WTC11 (cell line): ENCODE results near the gene SCNN1B. TPM values are rescaled to one million over a fixed set of nuclear protein-coding genes. Genes with fewer than 3 reads are reported as not detected.

ENCODE experiments used
- ATAC-seq: fragments of 200-7000 bp; cut with Tn5 transposase; 2 replicates; pipeline ENCODE4 v1.10.0; 2021; ENCODE audit warnings: mild to moderate bottlenecking, moderate library complexity
- CTCF ChIA-PET: fragments of 300-600 bp; sonication (Branson Sonifier 250); formaldehyde crosslinking; loops from one replicate; lab custom pipeline; 2021; ENCODE audit warnings: antibody characterized with exemption; lab: Charles Lee
- POLR2A ChIA-PET: fragments of 350-600 bp; sonication (Branson Sonifier 250); formaldehyde crosslinking; loops from one replicate; lab custom pipeline; 2021; ENCODE audit warnings: antibody characterized with exemption; lab: Charles Lee
- DNase-seq: peaks from one replicate; pipeline ENCODE4 v3.0.0; 2021; ENCODE audit warnings: low spot score
- H3K27ac Mint-ChIP-seq: 2 replicates; pipeline ENCODE4 v1.8.0; 2021; ENCODE audit warnings: mixed read lengths
- H3K27me3 Mint-ChIP-seq: 2 replicates; pipeline ENCODE4 v1.8.0; 2021; ENCODE audit warnings: low read depth, mild to moderate bottlenecking, moderate library complexity, mixed read lengths
- H3K36me3 Mint-ChIP-seq: 2 replicates; pipeline ENCODE4 v1.8.0; 2021; ENCODE audit warnings: mixed read lengths
- H3K4me1 Mint-ChIP-seq: 2 replicates; pipeline ENCODE4 v1.8.0; 2022; ENCODE audit warnings: mixed read lengths
- H3K4me3 Mint-ChIP-seq: 2 replicates; pipeline ENCODE4 v1.8.0; 2021; ENCODE audit warnings: mild to moderate bottlenecking, moderate library complexity, mixed read lengths
- H3K9me3 Mint-ChIP-seq: 2 replicates; pipeline ENCODE4 v1.8.0; 2021; ENCODE audit warnings: mixed read lengths
- CREB1 ChIP-seq: sonication (generic); formaldehyde crosslinking; IDR thresholded peaks from 2 replicates; pipeline ENCODE4 v1.8.0; 2023; ENCODE audit warnings: mild to moderate bottlenecking, missing genetic modification reagents
- CREM ChIP-seq: sonication (generic); formaldehyde crosslinking; IDR thresholded peaks from 2 replicates; pipeline ENCODE4 v1.8.1; 2022; ENCODE audit warnings: mild to moderate bottlenecking, missing genetic modification reagents, moderate library complexity
- GTF2I ChIP-seq: fragments of 250-450 bp; sonication (Bioruptor Pico); conservative IDR thresholded peaks from 2 replicates; pipeline ENCODE4 v1.4.0; 2021; ENCODE audit warnings: mild to moderate bottlenecking
- HMGA2 ChIP-seq: fragments of 250-450 bp; sonication (Bioruptor Pico); IDR thresholded peaks from 2 replicates; pipeline ENCODE4 v1.4.0; 2021; ENCODE audit warnings: mild to moderate bottlenecking, moderate library complexity
- NFYB ChIP-seq: sonication (generic); formaldehyde crosslinking; conservative IDR thresholded peaks from 2 replicates; pipeline ENCODE4 v1.8.0; 2022; ENCODE audit warnings: low read depth, missing genetic modification reagents
- NR1H2 ChIP-seq: sonication (generic); formaldehyde crosslinking; IDR thresholded peaks from 2 replicates; pipeline ENCODE4 v1.9.0; 2021; ENCODE audit warnings: mild to moderate bottlenecking, moderate library complexity, missing genetic modification reagents
- OVOL2 ChIP-seq: fragments of 250-450 bp; sonication (Bioruptor Pico); IDR thresholded peaks from 2 replicates; pipeline ENCODE4 v1.9.0; 2021; ENCODE audit warnings: mild to moderate bottlenecking, borderline replicate concordance
- RORB ChIP-seq: fragments of 250-450 bp; sonication (Bioruptor Pico); IDR thresholded peaks from 2 replicates; pipeline ENCODE4 v1.9.0; 2021; ENCODE audit warnings: mild to moderate bottlenecking
- ZNF121 ChIP-seq: sonication (generic); formaldehyde crosslinking; IDR thresholded peaks from 2 replicates; pipeline ENCODE4 v1.8.0; 2023; ENCODE audit warnings: missing genetic modification reagents
- ZNF138 ChIP-seq: sonication (generic); formaldehyde crosslinking; conservative IDR thresholded peaks from 2 replicates; pipeline ENCODE4 v1.8.1; 2022; ENCODE audit warnings: mild to moderate bottlenecking, moderate library complexity, missing genetic modification reagents
- ZNF263 ChIP-seq: sonication (generic); formaldehyde crosslinking; IDR thresholded peaks from 2 replicates; pipeline ENCODE4 v1.8.1; 2022; ENCODE audit warnings: low read depth, mild to moderate bottlenecking, moderate library complexity, missing genetic modification reagents
- ZNF396 ChIP-seq: fragments of 250-450 bp; sonication (Bioruptor Pico); IDR thresholded peaks from 2 replicates; pipeline ENCODE4 v1.8.0; 2021; ENCODE audit warnings: mild to moderate bottlenecking, moderate library complexity, borderline replicate concordance
- total RNA-seq: library from RNA; stranded (reverse); gene quantifications from 3 replicates; pipeline ENCODE4 v1.2.3, GENCODE V29; 2021
- TF ChIP-seq, protein P1 (sequence below): sonication (generic); formaldehyde crosslinking; IDR thresholded peaks from 2 replicates; pipeline ENCODE4 v1.8.1; 2022; ENCODE audit warnings: mild to moderate bottlenecking, missing genetic modification reagents, moderate library complexity, borderline replicate concordance
- TF ChIP-seq, protein P2 (sequence below): fragments of 250-450 bp; sonication (Bioruptor Pico); conservative IDR thresholded peaks from 2 replicates; pipeline ENCODE4 v1.9.0; 2021; ENCODE audit warnings: mild to moderate bottlenecking
- TF ChIP-seq, protein P3 (sequence below): fragments of 250-450 bp; sonication (Bioruptor Pico); IDR thresholded peaks from 2 replicates; pipeline ENCODE4 v2.1.2; 2022; ENCODE audit warnings: mild to moderate bottlenecking, moderate library complexity
- TF ChIP-seq, protein P4 (sequence below): sonication (generic); formaldehyde crosslinking; IDR thresholded peaks from 2 replicates; pipeline ENCODE4 v1.8.1; 2022; ENCODE audit warnings: mild to moderate bottlenecking, moderate library complexity, missing genetic modification reagents
- TF ChIP-seq, protein P5 (sequence below): sonication (generic); formaldehyde crosslinking; conservative IDR thresholded peaks from 2 replicates; pipeline ENCODE4 v1.8.1; 2022; ENCODE audit warnings: mild to moderate bottlenecking, missing genetic modification reagents
- TF ChIP-seq, protein P6 (sequence below): sonication (generic); formaldehyde crosslinking; IDR thresholded peaks from 2 replicates; pipeline ENCODE4 v1.8.0; 2023; ENCODE audit warnings: mild to moderate bottlenecking, missing genetic modification reagents
- TF ChIP-seq, protein P7 (sequence below): sonication (generic); formaldehyde crosslinking; IDR thresholded peaks from 2 replicates; pipeline ENCODE4 v1.8.0; 2022; ENCODE audit warnings: mild to moderate bottlenecking, missing genetic modification reagents
- TF ChIP-seq, protein P8 (sequence below): sonication (generic); formaldehyde crosslinking; IDR thresholded peaks from 2 replicates; pipeline ENCODE4 v1.8.1; 2023; ENCODE audit warnings: mild to moderate bottlenecking, missing genetic modification reagents

Gene SCNN1B
- total RNA-seq, 1 experiment from 2014 or later = 4.8 TPM

DNA sequence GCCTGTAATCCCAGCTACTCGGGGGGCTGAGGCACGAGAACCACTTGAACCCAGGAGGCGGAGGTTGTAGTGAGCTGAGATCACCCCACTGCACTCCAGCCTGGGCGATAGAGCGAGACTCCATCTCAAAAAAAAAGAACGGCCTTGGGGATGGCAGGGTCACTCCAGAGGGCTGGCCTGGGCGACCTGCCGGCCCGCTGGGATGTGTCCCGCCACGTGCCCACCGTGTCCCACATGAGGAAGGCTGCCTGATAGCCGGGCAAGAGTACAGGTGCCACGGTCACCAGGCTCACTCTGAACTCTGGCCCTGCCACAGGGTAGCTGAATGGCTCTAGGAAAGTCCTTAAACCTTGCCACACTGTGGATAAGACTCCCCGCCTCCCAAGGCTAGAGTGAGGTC is 83.3 kb downstream of the SCNN1B start:
- H3K27me3 Mint-ChIP-seq = no peaks in the 10 kb centered on the region
- no peak overlapping the region for H3K4me3 Mint-ChIP-seq
- no peaks in the 10 kb centered on the region for H3K4me1 Mint-ChIP-seq
- TF ChIP-seq ZNF396 (no peak), ZNF121 (no peak), RORB (CRISPR knock-in tag) (no peak), CREB1 (CRISPR knock-in tag) (no peak), ZNF263 (CRISPR knock-in tag) (no peak), HMGA2 (CRISPR knock-in tag) (no peak), GTF2I (CRISPR knock-in tag) (no peak), CREM (CRISPR knock-in tag) (no peak), OVOL2 (CRISPR knock-in tag) (no peak), NFYB (CRISPR knock-in tag) (no peak), NR1H2 (CRISPR knock-in tag) (no peak), ZNF138 (CRISPR knock-in tag) (no peak)
- TF ChIP-seq, protein P1, sequence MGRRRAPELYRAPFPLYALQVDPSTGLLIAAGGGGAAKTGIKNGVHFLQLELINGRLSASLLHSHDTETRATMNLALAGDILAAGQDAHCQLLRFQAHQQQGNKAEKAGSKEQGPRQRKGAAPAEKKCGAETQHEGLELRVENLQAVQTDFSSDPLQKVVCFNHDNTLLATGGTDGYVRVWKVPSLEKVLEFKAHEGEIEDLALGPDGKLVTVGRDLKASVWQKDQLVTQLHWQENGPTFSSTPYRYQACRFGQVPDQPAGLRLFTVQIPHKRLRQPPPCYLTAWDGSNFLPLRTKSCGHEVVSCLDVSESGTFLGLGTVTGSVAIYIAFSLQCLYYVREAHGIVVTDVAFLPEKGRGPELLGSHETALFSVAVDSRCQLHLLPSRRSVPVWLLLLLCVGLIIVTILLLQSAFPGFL (CRISPR knock-in tag) = no peak
- TF ChIP-seq, protein P2, sequence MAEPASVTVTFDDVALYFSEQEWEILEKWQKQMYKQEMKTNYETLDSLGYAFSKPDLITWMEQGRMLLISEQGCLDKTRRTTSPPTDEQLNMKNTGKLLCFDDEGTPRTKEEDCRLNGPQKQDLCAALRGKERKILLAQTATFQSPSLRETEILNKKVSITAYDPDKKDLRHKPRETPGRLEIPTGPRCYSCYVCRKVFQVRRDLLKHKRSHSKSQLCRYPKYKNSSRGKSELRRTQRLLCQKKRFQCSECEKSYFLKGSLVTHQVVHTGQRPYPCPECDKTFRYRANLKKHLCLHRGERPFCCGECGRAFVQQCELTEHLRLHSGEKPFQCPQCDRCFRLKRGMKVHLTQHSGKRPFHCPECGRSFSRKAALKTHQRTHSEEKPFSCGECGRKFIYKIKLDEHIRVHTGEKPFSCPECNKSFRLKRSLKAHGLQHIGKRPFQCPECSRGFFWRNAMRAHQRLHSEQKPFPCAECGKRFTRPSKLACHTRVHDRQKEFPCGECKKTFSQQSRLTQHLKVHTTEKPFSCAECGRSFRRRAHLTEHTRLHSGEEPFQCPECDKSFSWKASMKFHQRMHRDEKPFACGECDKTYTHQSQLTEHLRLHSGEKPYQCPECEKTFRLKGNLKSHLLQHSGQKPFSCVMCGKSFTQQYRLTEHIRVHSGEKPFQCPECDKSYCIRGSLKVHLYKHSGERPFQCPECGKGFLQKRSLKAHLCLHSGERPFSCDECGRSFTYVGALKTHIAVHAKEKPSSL (CRISPR knock-in tag) = no peak
- TF ChIP-seq, protein P3, sequence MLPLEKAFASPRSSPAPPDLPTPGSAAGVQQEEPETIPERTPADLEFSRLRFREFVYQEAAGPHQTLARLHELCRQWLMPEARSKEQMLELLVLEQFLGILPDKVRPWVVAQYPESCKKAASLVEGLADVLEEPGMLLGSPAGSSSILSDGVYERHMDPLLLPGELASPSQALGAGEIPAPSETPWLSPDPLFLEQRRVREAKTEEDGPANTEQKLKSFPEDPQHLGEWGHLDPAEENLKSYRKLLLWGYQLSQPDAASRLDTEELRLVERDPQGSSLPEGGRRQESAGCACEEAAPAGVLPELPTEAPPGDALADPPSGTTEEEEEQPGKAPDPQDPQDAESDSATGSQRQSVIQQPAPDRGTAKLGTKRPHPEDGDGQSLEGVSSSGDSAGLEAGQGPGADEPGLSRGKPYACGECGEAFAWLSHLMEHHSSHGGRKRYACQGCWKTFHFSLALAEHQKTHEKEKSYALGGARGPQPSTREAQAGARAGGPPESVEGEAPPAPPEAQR (CRISPR knock-in tag) = no peak
- TF ChIP-seq, protein P4, sequence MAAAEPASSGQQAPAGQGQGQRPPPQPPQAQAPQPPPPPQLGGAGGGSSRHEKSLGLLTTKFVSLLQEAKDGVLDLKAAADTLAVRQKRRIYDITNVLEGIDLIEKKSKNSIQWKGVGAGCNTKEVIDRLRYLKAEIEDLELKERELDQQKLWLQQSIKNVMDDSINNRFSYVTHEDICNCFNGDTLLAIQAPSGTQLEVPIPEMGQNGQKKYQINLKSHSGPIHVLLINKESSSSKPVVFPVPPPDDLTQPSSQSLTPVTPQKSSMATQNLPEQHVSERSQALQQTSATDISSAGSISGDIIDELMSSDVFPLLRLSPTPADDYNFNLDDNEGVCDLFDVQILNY (CRISPR knock-in tag) = no peak
- TF ChIP-seq, protein P5, sequence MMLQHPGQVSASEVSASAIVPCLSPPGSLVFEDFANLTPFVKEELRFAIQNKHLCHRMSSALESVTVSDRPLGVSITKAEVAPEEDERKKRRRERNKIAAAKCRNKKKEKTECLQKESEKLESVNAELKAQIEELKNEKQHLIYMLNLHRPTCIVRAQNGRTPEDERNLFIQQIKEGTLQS (CRISPR knock-in tag) = no peak
- TF ChIP-seq, protein P6, sequence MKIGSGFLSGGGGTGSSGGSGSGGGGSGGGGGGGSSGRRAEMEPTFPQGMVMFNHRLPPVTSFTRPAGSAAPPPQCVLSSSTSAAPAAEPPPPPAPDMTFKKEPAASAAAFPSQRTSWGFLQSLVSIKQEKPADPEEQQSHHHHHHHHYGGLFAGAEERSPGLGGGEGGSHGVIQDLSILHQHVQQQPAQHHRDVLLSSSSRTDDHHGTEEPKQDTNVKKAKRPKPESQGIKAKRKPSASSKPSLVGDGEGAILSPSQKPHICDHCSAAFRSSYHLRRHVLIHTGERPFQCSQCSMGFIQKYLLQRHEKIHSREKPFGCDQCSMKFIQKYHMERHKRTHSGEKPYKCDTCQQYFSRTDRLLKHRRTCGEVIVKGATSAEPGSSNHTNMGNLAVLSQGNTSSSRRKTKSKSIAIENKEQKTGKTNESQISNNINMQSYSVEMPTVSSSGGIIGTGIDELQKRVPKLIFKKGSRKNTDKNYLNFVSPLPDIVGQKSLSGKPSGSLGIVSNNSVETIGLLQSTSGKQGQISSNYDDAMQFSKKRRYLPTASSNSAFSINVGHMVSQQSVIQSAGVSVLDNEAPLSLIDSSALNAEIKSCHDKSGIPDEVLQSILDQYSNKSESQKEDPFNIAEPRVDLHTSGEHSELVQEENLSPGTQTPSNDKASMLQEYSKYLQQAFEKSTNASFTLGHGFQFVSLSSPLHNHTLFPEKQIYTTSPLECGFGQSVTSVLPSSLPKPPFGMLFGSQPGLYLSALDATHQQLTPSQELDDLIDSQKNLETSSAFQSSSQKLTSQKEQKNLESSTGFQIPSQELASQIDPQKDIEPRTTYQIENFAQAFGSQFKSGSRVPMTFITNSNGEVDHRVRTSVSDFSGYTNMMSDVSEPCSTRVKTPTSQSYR (CRISPR knock-in tag) = no peak
- TF ChIP-seq, protein P7, sequence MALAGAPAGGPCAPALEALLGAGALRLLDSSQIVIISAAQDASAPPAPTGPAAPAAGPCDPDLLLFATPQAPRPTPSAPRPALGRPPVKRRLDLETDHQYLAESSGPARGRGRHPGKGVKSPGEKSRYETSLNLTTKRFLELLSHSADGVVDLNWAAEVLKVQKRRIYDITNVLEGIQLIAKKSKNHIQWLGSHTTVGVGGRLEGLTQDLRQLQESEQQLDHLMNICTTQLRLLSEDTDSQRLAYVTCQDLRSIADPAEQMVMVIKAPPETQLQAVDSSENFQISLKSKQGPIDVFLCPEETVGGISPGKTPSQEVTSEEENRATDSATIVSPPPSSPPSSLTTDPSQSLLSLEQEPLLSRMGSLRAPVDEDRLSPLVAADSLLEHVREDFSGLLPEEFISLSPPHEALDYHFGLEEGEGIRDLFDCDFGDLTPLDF (CRISPR knock-in tag) = no peak
- TF ChIP-seq, protein P8, sequence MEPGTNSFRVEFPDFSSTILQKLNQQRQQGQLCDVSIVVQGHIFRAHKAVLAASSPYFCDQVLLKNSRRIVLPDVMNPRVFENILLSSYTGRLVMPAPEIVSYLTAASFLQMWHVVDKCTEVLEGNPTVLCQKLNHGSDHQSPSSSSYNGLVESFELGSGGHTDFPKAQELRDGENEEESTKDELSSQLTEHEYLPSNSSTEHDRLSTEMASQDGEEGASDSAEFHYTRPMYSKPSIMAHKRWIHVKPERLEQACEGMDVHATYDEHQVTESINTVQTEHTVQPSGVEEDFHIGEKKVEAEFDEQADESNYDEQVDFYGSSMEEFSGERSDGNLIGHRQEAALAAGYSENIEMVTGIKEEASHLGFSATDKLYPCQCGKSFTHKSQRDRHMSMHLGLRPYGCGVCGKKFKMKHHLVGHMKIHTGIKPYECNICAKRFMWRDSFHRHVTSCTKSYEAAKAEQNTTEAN (CRISPR knock-in tag) = no peak
- no peak for DNase-seq
- no peak for ATAC-seq
- peaks cover 9% of the 10 kb centered on the region; the same call in 1 of the 2 replicates for H3K36me3 Mint-ChIP-seq
- POLR2A ChIA-PET = no interaction called here
- CTCF ChIA-PET = interaction anchor here (1.4 to 2.4 kb wide), 3 partner anchors 14 to 51 kb away, joined by 5 to 11 read pairs (median 5); no protein-coding TSS in a partner anchor
- no peak overlapping the region for H3K27ac Mint-ChIP-seq
- H3K9me3 Mint-ChIP-seq = no peaks in the 10 kb centered on the region
